ENCODE results near the gene WDFY2. TPM values are rescaled to one million over a fixed set of nuclear protein-coding genes. Genes with fewer than 3 reads are reported as not detected.

The WDFY2 gene
- total RNA-seq, 1 experiment from 2014 or later, result 25.7 TPM

DNA sequence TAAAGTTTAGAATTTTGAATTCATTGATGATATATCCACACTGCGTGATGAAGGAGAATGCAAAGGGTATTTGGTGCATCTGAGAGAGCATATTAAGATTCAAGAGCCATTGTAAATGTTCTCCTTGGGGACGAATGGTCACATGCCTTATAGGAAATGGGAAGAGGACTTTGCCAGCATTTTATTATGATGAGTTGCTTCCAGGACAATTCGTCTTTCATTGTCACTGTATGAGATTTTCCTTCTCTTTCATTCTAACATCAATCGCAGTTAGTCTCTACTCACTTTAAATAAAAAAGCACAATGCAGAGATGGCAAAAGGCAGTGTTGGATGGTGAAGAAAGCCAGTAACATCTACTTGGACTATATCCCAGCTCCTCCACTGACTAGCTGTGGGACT lies 21.4 kb downstream of the WDFY2 start:
- CTCF ChIA-PET, result no interaction called here
- Mint-ChIP-seq H3K27me3 (ENCODE audit: low read depth) (no peaks in the 10 kb centered on the region), H3K4me3 (no peak overlapping the region), H3K4me1 (peaks cover 46% of the 10 kb centered on the region), H3K27ac (no peak overlapping the region), H3K9me3 (peaks cover 11% of the 10 kb centered on the region), H3K36me3 (peaks cover 10% of the 10 kb centered on the region)
- TF ChIP-seq, protein P1, sequence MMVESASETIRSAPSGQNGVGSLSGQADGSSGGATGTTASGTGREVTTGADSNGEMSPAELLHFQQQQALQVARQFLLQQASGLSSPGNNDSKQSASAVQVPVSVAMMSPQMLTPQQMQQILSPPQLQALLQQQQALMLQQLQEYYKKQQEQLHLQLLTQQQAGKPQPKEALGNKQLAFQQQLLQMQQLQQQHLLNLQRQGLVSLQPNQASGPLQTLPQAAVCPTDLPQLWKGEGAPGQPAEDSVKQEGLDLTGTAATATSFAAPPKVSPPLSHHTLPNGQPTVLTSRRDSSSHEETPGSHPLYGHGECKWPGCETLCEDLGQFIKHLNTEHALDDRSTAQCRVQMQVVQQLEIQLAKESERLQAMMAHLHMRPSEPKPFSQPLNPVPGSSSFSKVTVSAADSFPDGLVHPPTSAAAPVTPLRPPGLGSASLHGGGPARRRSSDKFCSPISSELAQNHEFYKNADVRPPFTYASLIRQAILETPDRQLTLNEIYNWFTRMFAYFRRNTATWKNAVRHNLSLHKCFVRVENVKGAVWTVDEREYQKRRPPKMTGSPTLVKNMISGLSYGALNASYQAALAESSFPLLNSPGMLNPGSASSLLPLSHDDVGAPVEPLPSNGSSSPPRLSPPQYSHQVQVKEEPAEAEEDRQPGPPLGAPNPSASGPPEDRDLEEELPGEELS (CRISPR knock-in tag; IDR thresholded peaks at IDR 0.05), result no peak
- TF ChIP-seq ZNF263 (CRISPR knock-in tag; IDR thresholded peaks at IDR 0.05; ENCODE audit: low read depth) (no peak), ZNF138 (CRISPR knock-in tag; conservative IDR thresholded peaks at IDR 0.05) (no peak), TCF7 (CRISPR knock-in tag; IDR thresholded peaks at IDR 0.05; ENCODE audit: low read depth) (no peak), ELF4 (CRISPR knock-in tag; IDR thresholded peaks at IDR 0.05; ENCODE audit: low read depth) (no peak), ZNF396 (CRISPR knock-in tag; IDR thresholded peaks at IDR 0.05; ENCODE audit: borderline replicate concordance) (no peak), FOXP1 (CRISPR knock-in tag; IDR thresholded peaks at IDR 0.05; ENCODE audit: borderline replicate concordance) (no peak), SMAD4 (CRISPR knock-in tag; IDR thresholded peaks at IDR 0.05) (no peak)
- TF ChIP-seq, protein P2, sequence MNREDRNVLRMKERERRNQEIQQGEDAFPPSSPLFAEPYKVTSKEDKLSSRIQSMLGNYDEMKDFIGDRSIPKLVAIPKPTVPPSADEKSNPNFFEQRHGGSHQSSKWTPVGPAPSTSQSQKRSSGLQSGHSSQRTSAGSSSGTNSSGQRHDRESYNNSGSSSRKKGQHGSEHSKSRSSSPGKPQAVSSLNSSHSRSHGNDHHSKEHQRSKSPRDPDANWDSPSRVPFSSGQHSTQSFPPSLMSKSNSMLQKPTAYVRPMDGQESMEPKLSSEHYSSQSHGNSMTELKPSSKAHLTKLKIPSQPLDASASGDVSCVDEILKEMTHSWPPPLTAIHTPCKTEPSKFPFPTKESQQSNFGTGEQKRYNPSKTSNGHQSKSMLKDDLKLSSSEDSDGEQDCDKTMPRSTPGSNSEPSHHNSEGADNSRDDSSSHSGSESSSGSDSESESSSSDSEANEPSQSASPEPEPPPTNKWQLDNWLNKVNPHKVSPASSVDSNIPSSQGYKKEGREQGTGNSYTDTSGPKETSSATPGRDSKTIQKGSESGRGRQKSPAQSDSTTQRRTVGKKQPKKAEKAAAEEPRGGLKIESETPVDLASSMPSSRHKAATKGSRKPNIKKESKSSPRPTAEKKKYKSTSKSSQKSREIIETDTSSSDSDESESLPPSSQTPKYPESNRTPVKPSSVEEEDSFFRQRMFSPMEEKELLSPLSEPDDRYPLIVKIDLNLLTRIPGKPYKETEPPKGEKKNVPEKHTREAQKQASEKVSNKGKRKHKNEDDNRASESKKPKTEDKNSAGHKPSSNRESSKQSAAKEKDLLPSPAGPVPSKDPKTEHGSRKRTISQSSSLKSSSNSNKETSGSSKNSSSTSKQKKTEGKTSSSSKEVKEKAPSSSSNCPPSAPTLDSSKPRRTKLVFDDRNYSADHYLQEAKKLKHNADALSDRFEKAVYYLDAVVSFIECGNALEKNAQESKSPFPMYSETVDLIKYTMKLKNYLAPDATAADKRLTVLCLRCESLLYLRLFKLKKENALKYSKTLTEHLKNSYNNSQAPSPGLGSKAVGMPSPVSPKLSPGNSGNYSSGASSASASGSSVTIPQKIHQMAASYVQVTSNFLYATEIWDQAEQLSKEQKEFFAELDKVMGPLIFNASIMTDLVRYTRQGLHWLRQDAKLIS (CRISPR knock-in tag; IDR thresholded peaks at IDR 0.05; ENCODE audit: borderline replicate concordance), result no peak
- TF ChIP-seq, protein P3, sequence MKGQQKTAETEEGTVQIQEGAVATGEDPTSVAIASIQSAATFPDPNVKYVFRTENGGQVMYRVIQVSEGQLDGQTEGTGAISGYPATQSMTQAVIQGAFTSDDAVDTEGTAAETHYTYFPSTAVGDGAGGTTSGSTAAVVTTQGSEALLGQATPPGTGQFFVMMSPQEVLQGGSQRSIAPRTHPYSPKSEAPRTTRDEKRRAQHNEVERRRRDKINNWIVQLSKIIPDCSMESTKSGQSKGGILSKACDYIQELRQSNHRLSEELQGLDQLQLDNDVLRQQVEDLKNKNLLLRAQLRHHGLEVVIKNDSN (CRISPR knock-in tag; IDR thresholded peaks at IDR 0.05), result no peak
- TF ChIP-seq, protein P4, sequence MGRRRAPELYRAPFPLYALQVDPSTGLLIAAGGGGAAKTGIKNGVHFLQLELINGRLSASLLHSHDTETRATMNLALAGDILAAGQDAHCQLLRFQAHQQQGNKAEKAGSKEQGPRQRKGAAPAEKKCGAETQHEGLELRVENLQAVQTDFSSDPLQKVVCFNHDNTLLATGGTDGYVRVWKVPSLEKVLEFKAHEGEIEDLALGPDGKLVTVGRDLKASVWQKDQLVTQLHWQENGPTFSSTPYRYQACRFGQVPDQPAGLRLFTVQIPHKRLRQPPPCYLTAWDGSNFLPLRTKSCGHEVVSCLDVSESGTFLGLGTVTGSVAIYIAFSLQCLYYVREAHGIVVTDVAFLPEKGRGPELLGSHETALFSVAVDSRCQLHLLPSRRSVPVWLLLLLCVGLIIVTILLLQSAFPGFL (CRISPR knock-in tag; IDR thresholded peaks at IDR 0.05; ENCODE audit: borderline replicate concordance), result no peak
- TF ChIP-seq, protein P5, sequence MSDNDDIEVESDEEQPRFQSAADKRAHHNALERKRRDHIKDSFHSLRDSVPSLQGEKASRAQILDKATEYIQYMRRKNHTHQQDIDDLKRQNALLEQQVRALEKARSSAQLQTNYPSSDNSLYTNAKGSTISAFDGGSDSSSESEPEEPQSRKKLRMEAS (CRISPR knock-in tag; IDR thresholded peaks at IDR 0.05), result no peak
- ATAC-seq (no peak), DNase-seq (ENCODE audit: low spot score) (no peak)
- POLR2A ChIA-PET, result no interaction called here

DNA sequence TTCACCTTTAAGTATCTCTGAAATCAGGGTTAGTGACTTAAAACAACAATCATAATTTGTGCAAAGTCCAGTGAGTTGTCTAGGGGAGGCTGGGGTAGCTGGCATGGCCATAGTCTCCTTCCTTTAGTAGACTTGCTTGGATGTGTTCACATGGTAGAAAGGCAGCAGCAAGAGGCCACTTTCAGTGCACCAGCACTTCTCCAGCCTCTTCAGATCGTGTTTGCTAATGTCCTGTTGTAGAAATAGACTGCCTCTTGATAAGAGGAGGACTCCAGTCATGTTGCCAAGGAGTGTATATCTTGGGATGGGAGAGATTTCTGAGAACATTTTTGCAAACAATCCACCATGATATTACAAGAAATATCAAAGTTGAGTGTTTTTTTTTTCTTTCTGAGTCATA lies 22.9 kb downstream of the WDFY2 start:
- Mint-ChIP-seq H3K27me3 (ENCODE audit: low read depth) (no peaks in the 10 kb centered on the region), H3K4me3 (no peak overlapping the region), H3K36me3 (peaks cover 10% of the 10 kb centered on the region), H3K4me1 (peaks cover 41% of the 10 kb centered on the region), H3K27ac (no peak overlapping the region), H3K9me3 (peaks cover 11% of the 10 kb centered on the region)
- DNase-seq (ENCODE audit: low spot score), result no peak
- ChIA-PET POLR2A (no interaction called here), CTCF (no interaction called here)
- no peak for ATAC-seq
- TF ChIP-seq, protein P6, sequence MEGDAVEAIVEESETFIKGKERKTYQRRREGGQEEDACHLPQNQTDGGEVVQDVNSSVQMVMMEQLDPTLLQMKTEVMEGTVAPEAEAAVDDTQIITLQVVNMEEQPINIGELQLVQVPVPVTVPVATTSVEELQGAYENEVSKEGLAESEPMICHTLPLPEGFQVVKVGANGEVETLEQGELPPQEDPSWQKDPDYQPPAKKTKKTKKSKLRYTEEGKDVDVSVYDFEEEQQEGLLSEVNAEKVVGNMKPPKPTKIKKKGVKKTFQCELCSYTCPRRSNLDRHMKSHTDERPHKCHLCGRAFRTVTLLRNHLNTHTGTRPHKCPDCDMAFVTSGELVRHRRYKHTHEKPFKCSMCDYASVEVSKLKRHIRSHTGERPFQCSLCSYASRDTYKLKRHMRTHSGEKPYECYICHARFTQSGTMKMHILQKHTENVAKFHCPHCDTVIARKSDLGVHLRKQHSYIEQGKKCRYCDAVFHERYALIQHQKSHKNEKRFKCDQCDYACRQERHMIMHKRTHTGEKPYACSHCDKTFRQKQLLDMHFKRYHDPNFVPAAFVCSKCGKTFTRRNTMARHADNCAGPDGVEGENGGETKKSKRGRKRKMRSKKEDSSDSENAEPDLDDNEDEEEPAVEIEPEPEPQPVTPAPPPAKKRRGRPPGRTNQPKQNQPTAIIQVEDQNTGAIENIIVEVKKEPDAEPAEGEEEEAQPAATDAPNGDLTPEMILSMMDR (IDR thresholded peaks at IDR 0.05), result no peak
- TF ChIP-seq ZNF416 (CRISPR knock-in tag; IDR thresholded peaks at IDR 0.05) (no peak), TEAD4 (CRISPR knock-in tag; IDR thresholded peaks at IDR 0.05) (no peak), ZNF396 (CRISPR knock-in tag; IDR thresholded peaks at IDR 0.05; ENCODE audit: borderline replicate concordance) (no peak), GTF2I (CRISPR knock-in tag; conservative IDR thresholded peaks at IDR 0.05) (no peak), GABPB1 (CRISPR knock-in tag; IDR thresholded peaks at IDR 0.05) (no peak), TEAD1 (CRISPR knock-in tag; IDR thresholded peaks at IDR 0.05) (no peak), HMGA2 (CRISPR knock-in tag; IDR thresholded peaks at IDR 0.05) (no peak)
- TF ChIP-seq, protein P7, sequence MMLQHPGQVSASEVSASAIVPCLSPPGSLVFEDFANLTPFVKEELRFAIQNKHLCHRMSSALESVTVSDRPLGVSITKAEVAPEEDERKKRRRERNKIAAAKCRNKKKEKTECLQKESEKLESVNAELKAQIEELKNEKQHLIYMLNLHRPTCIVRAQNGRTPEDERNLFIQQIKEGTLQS (CRISPR knock-in tag; conservative IDR thresholded peaks at IDR 0.05), result no peak
- TF ChIP-seq, protein P8, sequence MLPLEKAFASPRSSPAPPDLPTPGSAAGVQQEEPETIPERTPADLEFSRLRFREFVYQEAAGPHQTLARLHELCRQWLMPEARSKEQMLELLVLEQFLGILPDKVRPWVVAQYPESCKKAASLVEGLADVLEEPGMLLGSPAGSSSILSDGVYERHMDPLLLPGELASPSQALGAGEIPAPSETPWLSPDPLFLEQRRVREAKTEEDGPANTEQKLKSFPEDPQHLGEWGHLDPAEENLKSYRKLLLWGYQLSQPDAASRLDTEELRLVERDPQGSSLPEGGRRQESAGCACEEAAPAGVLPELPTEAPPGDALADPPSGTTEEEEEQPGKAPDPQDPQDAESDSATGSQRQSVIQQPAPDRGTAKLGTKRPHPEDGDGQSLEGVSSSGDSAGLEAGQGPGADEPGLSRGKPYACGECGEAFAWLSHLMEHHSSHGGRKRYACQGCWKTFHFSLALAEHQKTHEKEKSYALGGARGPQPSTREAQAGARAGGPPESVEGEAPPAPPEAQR (CRISPR knock-in tag; IDR thresholded peaks at IDR 0.05), result no peak

Data from WTC11 (cell line).